Measurements from ENCODE around the gene GARNL3.

GARNL3 gene

GRCh38 chr9:127250896-127251391 is 13.6 kb upstream of the GARNL3 start:
- TF ChIP-seq CTCF (IDR thresholded peaks at IDR 0.05; ENCODE audit: low read depth, low read length, missing control alignments), result no peak
- no peak for DNase-seq (ENCODE audit: low read depth)
- no peak overlapping the region for H3K4me3 ChIP-seq (ENCODE audit: low read depth, low read length)

GRCh38 chr9:127252410-127253318 is 11.9 kb upstream of the GARNL3 start:
- no peak for TF ChIP-seq CTCF (IDR thresholded peaks at IDR 0.05; ENCODE audit: low read depth, low read length, missing control alignments)
- no peak overlapping the region for H3K4me3 ChIP-seq (ENCODE audit: low read depth, low read length)
- no peak for DNase-seq (ENCODE audit: low read depth)

- no peak for DNase-seq (ENCODE audit: low read depth)
- no peak for TF ChIP-seq CTCF (IDR thresholded peaks at IDR 0.05; ENCODE audit: low read depth, low read length, missing control alignments)
- no peak overlapping the region for H3K4me3 ChIP-seq (ENCODE audit: low read depth, low read length)
These were observed 11.1 kb upstream of the GARNL3 start for GRCh38 chr9:127253446-127253845.

GRCh38 chr9:127255692-127256091 is 8.9 kb upstream of the GARNL3 start:
- no peak for DNase-seq (ENCODE audit: low read depth)
- H3K4me3 ChIP-seq (ENCODE audit: low read depth, low read length), result no peak overlapping the region
- TF ChIP-seq CTCF (IDR thresholded peaks at IDR 0.05; ENCODE audit: low read depth, low read length, missing control alignments), result no peak

GRCh38 chr9:127256324-127256723 is 8.2 kb upstream of the GARNL3 start:
- DNase-seq (ENCODE audit: low read depth), result no peak
- no peak for TF ChIP-seq CTCF (IDR thresholded peaks at IDR 0.05; ENCODE audit: low read depth, low read length, missing control alignments)
- no peak overlapping the region for H3K4me3 ChIP-seq (ENCODE audit: low read depth, low read length)

- H3K4me3 ChIP-seq (ENCODE audit: low read depth, low read length), result no peak overlapping the region
- no peak for DNase-seq (ENCODE audit: low read depth)
- no peak for TF ChIP-seq CTCF (IDR thresholded peaks at IDR 0.05; ENCODE audit: low read depth, low read length, missing control alignments)
These were observed 5.7 kb upstream of the GARNL3 start for GRCh38 chr9:127258606-127259471.
